NCI-H2081 treated with DMSO at 0.1 percent for 48 hours (cell line): ENCODE measurements around the gene MATN4.

Source experiments
- DNase-seq: peaks from one replicate; lab custom pipeline; 2025; lab: John Stamatoyannopoulos, UW

Gene MATN4

DNA sequence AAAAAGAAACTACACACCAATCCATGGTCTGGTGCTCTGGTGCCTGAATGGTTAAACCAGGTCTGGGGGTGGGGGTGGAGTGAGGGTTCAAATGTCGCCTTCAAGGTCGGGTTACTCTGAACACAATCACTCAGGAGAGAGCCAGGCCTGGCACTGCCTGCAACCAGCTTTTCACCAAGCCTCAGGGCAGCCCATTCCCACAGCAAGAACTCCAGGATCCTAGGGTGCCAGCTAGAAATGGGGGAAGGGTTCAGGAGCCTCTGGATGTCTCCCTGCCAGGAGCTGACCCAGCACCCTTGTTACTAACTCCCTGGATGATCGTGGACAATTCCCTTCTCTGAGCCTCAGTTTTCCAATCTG is 33.5 kb upstream of the MATN4 start:
- no peak for DNase-seq

DNA sequence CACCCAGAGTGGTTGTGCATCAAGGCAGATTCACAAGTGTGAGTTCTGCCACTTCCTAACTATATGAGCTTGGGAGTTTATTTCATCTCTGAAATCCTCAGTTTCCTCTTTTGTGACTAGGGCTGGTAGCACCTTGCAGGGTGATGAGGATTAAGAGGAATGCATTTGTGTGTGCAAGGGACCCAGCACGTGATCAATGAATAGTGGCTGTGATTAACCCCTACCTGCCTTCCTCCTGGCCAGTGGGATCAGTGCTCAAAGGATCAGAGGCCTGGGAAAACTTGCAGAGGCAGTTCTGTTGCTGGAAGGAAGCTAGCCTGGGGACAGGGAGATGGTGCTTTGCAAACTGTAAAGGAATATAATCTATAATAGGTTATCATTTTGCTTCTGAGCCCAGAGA is 32.9 kb upstream of the MATN4 start:
- no peak for DNase-seq

DNA sequence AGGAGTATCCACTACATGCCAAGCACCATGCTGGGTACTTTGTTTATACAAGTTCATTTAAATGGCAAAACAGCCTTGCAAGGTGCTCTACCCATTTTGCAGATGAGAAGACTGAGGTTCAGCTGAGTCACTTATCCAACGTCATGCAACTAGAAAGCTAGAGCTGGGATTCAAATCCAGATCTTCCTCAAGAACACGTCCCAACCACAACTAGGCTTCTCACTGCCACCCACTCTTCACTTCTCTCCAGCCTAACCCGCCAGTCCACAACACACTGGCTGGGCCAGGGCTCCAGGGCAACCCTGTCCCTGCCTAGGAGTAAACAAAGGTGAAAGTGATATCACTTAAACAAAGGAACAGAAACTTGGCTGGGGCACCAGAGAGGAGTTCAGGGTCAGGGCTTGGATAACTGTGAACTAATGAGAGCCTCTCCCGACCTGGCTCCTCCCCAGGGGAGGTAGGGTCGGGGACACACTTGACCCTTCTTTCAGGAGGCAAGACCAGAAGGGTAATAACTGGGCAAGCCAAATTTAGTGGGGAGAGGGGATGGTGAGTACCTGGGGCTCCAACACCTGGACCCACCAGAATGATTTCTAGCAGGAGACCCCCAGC is 32.2 kb upstream of the MATN4 start:
- no peak for DNase-seq

GRCh38 chr20:45339799-45340198 is 31.7 kb upstream of the MATN4 start:
- no peak for DNase-seq

DNA sequence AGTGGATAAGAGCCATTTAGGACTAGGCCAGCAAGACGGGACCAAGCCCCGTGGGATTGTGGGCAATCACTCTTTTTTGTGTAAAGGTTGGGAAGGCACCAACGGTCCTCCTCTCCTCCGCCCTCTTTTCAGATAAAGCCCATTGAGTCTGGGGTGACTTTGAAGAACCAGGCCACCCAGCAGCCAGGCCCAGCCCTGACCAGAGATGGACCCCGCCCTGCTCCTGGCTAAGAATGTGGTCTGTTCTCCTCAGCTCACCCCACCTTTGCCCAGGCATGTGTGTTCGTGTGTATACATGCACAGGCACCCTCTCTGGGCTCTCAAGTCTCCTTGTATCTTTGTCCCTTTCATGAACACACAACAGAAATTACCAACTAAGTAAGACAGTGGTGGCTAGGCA is 31.0 kb upstream of the MATN4 start:
- DNase-seq: no peak

DNA sequence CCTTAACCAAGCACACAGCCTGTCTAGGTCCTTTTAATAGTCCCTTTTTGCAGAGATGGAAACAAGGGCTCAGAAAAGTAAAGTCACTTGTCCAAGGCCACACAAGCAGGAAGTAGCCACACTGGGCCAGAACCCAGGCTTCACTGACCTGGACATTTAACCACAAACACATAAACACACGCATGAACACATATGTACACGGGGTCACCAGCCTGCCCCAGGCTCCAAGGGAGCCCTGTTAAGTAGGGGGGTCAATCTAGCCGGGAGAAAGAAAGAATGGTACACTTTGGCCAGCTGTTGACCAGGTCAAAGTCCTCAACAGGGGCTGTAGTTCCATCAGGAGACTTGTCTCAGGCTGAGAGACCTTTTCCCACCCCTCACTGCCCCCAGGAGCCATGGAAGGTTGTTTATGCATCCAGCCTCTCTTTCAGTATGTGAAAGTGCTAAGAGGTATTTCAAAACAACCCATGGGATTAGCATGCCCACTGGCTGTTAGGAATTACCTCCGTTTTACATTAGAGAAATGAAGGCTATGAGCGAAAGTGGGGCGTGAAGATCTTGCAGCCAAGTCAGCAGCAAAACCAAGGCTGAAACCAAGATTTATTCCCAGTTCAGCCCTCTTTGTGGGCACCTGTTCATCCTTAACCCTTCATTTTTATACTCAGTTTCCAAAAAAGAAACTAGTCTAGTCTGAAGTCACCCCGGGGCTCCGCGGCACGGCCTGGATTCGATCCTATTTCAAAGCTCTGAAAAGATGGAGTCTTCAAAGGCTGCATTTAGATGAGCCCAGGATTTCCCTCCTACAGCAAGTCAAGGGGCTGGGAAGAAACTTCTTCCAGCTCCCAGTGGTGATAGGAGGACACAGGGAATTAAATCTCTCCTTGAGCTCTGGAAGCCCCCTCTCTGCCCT is 30.3 kb upstream of the MATN4 start:
- no peak for DNase-seq

- no peak for DNase-seq
Measured at GRCh38 chr20:45337367-45338120, 29.4 kb upstream of the MATN4 start.

DNA sequence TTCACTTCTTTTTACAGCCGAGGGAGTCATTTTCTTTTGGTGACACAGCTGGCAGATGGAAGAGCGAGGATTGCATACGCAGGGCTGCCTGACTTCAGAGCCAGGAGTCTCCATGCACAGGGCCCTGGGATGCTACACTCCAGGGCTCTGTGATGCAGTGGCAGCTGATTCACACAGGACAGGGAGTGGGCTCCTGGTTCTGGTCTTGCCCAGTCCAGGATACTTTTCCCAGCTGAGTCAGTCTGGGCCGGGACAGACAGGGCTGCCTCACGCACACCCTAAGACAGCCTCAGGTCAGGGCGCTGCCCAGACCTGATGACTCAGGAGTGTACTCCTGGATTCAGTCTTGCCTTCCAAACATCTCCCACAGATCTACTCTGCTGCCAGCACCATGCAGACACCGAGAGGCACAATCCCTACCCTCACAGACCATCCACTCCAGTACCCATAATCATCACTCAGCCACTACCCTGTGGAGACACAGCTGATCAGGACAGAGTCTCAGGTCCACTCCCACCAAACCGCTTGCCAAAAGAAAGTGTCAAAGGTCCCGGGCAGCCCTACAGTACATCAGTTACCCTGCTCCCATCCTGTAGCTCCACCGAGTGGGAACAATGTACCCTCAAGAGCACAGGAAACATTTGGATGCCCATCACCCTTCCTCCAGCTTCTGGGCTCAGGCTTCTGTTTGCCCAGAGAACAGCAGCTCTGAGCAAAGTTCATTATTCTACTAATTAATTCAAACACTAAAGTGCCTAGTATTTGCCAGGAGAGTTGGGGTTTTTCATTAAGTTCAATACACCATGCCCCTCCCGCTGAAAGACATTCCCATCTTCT is 28.6 kb upstream of the MATN4 start:
- DNase-seq: no peak

GRCh38 chr20:45330476-45330875 is 22.4 kb upstream of the MATN4 start:
- no peak for DNase-seq

GRCh38 chr20:45329497-45330319 is 21.6 kb upstream of the MATN4 start:
- no peak for DNase-seq

- DNase-seq: no peak
Measured at GRCh38 chr20:45328451-45328850, 20.4 kb upstream of the MATN4 start.

GRCh38 chr20:45325371-45325770 is 17.3 kb upstream of the MATN4 start:
- no peak for DNase-seq

DNA sequence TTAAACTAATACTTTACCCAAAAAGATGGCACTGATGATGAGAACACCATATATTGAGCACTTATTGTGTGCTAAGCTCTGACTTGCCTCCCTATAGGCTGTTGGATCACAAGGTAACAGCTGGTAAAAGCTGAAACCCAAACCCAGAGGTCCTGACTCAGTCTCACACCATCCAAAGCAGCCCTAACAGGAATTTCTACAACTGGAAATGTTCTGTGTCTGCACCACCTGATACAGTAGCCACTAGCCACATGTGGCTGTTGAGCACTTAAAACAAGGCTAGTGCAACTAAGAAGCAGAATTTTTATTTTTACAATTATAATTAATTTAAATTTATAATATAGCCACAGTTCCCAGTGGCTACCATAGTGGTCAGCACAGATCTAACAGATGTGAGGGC is 15.6 kb upstream of the MATN4 start:
- no peak for DNase-seq

DNA sequence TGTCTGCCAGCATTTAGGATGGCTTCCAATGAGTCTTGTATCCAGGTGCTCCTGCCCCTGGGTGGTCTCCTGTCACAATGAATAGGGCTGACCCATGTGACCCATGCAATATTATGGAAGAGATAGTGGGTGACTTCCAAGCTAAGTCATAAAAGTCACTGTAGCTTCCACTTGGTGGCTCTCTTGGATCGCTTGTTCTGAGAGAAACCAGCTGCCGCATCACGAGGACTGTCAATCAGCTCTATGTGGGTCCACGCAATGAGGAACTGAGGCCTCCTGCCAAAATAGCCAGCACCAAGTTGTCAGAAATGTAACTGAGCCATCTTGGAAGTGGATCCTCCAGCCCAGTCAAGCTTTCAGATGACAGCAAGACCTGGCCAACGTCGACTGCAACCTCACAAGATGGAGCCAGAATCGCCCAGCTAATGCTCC is 14.9 kb upstream of the MATN4 start:
- no peak for DNase-seq

- no peak for DNase-seq
Measured at GRCh38 chr20:45320948-45321595, 13.0 kb upstream of the MATN4 start.

- DNase-seq: no peak
Measured at GRCh38 chr20:45318948-45319347, 10.8 kb upstream of the MATN4 start.

- no peak for DNase-seq
Measured at GRCh38 chr20:45318386-45318939, 10.4 kb upstream of the MATN4 start.

DNA sequence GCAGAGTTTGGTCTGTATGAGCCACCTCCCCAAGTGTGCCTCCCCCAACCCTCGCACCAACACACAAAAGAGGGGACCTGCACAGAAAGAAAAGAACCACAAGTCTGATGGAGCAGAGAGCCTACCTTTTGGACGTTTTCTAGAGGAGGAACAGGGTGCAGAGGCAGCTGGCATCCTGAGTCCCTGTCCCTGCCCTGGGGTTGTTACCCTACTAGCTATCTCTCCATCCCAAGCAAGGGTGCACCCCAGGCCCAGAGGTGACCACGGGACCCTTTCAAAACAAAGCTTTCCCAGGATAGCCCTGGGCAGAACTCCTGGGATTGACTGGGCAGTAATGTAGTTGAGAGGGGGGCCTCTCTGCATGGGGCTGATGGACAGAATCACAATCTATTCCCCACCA is 9.7 kb upstream of the MATN4 start:
- no peak for DNase-seq

- DNase-seq: no peak
Measured at GRCh38 chr20:45316150-45317080, 8.3 kb upstream of the MATN4 start.
